Ascending aorta (tissue), 2 donors: ENCODE data around the gene ANKRD33B. TPM values are rescaled to one million over a fixed set of nuclear protein-coding genes. Genes with fewer than 3 reads are reported as not detected.

Experiments used
- DNase-seq, 2 donors: peaks; one replicate each; pipeline ENCODE4 v3.0.0-alpha.2; 2019; ENCODE audit warnings: low spot score in 2 of 2
- H3K27ac ChIP-seq, 2 donors: fragments of 200-600 bp; sonication (generic); one replicate each; pipeline ENCODE4 v1.5.1; 2016 to 2017; ENCODE audit warnings: mild to moderate bottlenecking in 1 of 2
- H3K27me3 ChIP-seq: fragments of 200-600 bp; sonication (generic); one replicate; pipeline ENCODE4 v1.5.1; 2017
- H3K36me3 ChIP-seq, 2 donors: fragments of 200-600 bp; sonication (generic); one replicate each; pipeline ENCODE4 v1.5.1; 2016
- H3K4me1 ChIP-seq, 2 donors: fragments of 200-600 bp; sonication (generic); one replicate each; pipeline ENCODE4 v1.5.1; 2016 to 2017; ENCODE audit warnings: mild to moderate bottlenecking in 1 of 2
- H3K4me3 ChIP-seq, 2 donors: fragments of 200-600 bp; sonication (generic); one replicate each; pipeline ENCODE4 v1.5.1; 2016 to 2017; ENCODE audit warnings: mild to moderate bottlenecking in 1 of 2
- H3K9me3 ChIP-seq, 2 donors: fragments of 200-600 bp; sonication (generic); one replicate each; pipeline ENCODE4 v1.5.1; 2016
- CTCF ChIP-seq, 3 experiments: fragments of 200-600 bp in 2 of 3; fragments of 450-650 bp in 1 of 3; sonication (generic) in 2 of 3; IDR thresholded peaks; one replicate each; pipeline ENCODE4 v1.5.1; 2016 to 2019; ENCODE audit warnings: antibody characterized with exemption in 3 of 3, mild to moderate bottlenecking in 1 of 3, moderate library complexity in 1 of 3
- intact Hi-C: fragments of 100-400 bp; cut with DNase I; formaldehyde crosslinking; loops from one replicate; pipeline ENCODE4 v1.15.1; 2023
- total RNA-seq: library from RNA; depleted of rRNA; stranded (reverse); fragments of >200 nt; gene quantifications from one replicate; pipeline ENCODE4 v1.1.0, GENCODE V29; 2016

The ANKRD33B gene
- total RNA-seq, 1 donor from 2014 or later = 7.2 TPM

- Histone ChIP-seq H3K27me3 (no peaks in the 10 kb centered on the region), H3K27ac (no peak overlapping the region), H3K9me3 (no peaks in the 10 kb centered on the region), H3K4me1 (peaks cover 0 to 14% of the 10 kb centered on the region in 2 donors), H3K4me3 (no peak overlapping the region), H3K36me3 (no peaks in the 10 kb centered on the region)
- intact Hi-C loops = no loop called here
- DNase-seq = no peak
- no peak for TF ChIP-seq CTCF (IDR thresholded peaks at IDR 0.05)
Observed at GRCh38 chr5:10521466-10522223, 42.2 kb upstream of the ANKRD33B start.

DNA sequence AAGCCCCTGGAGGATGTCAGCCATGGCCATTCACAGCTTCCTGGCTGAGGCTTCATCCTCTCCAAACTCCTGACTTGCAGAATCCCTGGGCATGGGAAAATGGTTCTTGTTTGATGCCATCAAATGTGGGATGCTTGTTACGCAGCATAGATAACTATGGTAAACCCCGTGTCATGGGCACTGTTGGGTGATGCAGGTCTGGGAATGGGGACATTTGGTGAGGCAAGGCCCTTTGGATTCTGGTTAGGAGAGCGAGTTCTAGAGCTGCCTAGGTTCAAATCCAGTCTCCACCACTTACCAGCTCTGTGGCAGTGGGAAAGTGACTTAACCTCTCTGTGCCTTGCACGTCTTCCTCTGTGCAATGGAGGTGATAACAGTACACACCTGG lies 41.7 kb upstream of the ANKRD33B start:
- Histone ChIP-seq H3K9me3 (no peaks in the 10 kb centered on the region), H3K36me3 (no peaks in the 10 kb centered on the region), H3K27me3 (no peaks in the 10 kb centered on the region), H3K4me1 (peaks cover 0 to 14% of the 10 kb centered on the region in 2 donors), H3K27ac (no peak overlapping the region), H3K4me3 (no peak overlapping the region)
- intact Hi-C loops = no loop called here
- TF ChIP-seq CTCF (IDR thresholded peaks at IDR 0.05) = no peak
- DNase-seq = no peak

DNA sequence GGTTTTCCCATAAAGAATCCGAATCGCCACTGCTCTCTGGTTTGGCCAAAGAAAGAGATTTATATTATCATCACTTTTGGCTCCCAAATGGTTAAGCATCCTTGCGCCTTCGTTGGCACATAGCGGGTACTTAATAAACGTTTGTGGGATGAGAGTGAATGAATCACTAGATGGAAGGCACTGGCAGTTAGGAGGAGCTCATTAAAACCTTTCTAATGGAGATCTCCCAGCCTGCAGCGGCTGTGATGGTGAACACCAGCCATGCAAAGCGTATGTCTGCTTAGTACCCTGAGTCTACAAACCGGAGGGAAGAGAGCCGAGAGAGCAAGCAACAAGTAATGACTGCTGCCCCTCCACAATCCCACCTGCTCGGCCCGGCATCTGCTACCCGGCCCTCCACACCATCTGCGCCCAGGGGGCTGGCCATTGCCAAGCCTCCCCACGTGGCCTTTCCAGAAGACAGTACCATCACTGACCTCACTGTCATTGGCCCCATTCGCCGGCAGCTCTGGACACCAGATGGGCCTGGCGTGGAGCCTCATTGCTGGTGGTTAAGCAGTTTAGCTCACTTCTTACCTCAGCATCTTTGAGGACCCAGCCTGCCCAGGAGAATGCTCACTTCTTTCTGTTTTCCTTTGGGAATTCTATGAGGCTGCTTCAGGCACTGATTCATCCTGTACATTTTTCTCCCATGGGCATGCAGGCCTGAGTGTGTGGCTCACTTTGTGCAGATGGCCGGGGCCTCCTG lies 39.3 kb upstream of the ANKRD33B start:
- no peaks in the 10 kb centered on the region for H3K9me3 ChIP-seq
- intact Hi-C loops = no loop called here
- no peaks in the 10 kb centered on the region for H3K27me3 ChIP-seq
- H3K4me3 ChIP-seq = no peak overlapping the region
- H3K27ac ChIP-seq = no peak overlapping the region
- no peak for DNase-seq
- peaks cover 0 to 14% of the 10 kb centered on the region in 2 donors for H3K4me1 ChIP-seq
- no peaks in the 10 kb centered on the region for H3K36me3 ChIP-seq
- no peak for TF ChIP-seq CTCF (IDR thresholded peaks at IDR 0.05)

DNA sequence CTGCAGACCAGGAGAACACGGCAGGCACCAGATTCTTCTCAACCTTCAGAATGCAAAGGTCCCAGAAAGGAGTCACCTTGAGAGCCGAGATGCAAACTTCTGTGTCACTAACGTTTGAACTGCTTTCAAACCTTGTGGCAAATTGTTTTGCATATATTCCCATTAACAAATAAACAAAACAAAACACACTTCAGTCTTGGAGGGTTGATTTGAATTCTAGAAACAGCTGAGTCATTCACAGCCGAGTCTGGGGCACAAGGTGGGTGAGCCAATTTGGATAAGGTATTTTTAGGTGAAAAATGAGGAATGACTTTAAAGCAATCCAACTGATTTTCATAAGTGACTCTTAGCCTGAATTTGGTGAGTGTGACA lies 38.8 kb upstream of the ANKRD33B start:
- H3K4me3 ChIP-seq = no peak overlapping the region
- peaks cover 0 to 14% of the 10 kb centered on the region in 2 donors for H3K4me1 ChIP-seq
- no peak overlapping the region for H3K27ac ChIP-seq
- H3K36me3 ChIP-seq = no peaks in the 10 kb centered on the region
- no peaks in the 10 kb centered on the region for H3K9me3 ChIP-seq
- no peaks in the 10 kb centered on the region for H3K27me3 ChIP-seq
- TF ChIP-seq CTCF (IDR thresholded peaks at IDR 0.05) = no peak
- no peak for DNase-seq
- intact Hi-C loops = no loop called here

DNA sequence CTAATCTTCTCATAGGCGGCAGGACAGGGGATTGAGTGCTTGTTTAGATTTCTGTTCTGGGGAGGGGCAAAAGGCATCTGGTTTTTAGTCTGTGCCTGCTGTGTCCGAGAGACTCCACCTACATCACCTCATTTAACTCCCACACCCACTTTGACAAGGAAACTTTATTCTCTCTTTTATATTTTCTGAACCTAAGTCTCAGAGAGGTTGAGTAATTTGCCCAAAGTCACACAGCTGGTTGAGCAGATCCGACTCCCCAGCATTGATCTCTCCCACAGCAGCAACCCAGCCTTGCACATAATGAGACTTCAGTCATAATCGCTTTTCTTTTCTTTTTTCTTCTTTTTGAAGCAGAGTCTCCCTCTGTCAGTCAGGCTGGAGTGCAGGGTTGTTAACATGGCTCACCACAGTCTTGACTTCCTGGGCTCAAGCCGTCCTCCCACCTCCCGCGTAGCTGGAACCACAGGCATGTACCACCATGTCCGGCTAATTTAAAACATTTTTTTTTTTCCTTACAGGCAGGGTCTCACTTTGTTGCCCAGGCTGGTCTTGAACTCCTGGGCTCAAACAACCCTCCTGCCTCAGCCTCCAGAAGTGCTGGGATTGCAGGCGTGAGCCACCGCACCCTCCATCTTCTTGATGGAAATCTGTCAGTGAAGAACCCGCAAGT lies 36.5 kb upstream of the ANKRD33B start:
- TF ChIP-seq CTCF (IDR thresholded peaks at IDR 0.05) = no peak
- H3K27ac ChIP-seq = no peak overlapping the region
- no peak overlapping the region for H3K4me3 ChIP-seq

More for the DNA sequence above, 36.5 kb upstream of the ANKRD33B start:
- no peak for DNase-seq
- Histone ChIP-seq H3K9me3 (no peaks in the 10 kb centered on the region), H3K4me1 (peaks cover 0 to 11% of the 10 kb centered on the region in 2 donors), H3K27me3 (no peaks in the 10 kb centered on the region), H3K36me3 (no peaks in the 10 kb centered on the region)
- intact Hi-C loops = no loop called here
